Hepatocyte (in vitro differentiated cells): ENCODE measurements around the gene TMEM92.

ENCODE experiments used
- EZH2 ChIP-seq: fragments of 200-600 bp; sonication (generic); IDR thresholded peaks from 2 replicates; pipeline ENCODE4 v1.6.1; 2016; ENCODE audit warnings: antibody characterized with exemption, mild to moderate bottlenecking, borderline replicate concordance
- EZH2phosphoT487 ChIP-seq: fragments of 200-600 bp; sonication (generic); IDR thresholded peaks from one replicate; pipeline ENCODE4 v1.6.1; 2018; ENCODE audit warnings: antibody characterized with exemption, mild to moderate bottlenecking, low read depth, moderate library complexity; ENCODE audit not compliant: unreplicated experiment, severe bottlenecking
- TF ChIP-seq, protein P1 (sequence below): fragments of 200-600 bp; sonication (generic); IDR thresholded peaks from 2 replicates; pipeline ENCODE4 v1.5.1; 2016; ENCODE audit warnings: antibody characterized with exemption, mild to moderate bottlenecking; ENCODE audit not compliant: poor library complexity

DNA sequence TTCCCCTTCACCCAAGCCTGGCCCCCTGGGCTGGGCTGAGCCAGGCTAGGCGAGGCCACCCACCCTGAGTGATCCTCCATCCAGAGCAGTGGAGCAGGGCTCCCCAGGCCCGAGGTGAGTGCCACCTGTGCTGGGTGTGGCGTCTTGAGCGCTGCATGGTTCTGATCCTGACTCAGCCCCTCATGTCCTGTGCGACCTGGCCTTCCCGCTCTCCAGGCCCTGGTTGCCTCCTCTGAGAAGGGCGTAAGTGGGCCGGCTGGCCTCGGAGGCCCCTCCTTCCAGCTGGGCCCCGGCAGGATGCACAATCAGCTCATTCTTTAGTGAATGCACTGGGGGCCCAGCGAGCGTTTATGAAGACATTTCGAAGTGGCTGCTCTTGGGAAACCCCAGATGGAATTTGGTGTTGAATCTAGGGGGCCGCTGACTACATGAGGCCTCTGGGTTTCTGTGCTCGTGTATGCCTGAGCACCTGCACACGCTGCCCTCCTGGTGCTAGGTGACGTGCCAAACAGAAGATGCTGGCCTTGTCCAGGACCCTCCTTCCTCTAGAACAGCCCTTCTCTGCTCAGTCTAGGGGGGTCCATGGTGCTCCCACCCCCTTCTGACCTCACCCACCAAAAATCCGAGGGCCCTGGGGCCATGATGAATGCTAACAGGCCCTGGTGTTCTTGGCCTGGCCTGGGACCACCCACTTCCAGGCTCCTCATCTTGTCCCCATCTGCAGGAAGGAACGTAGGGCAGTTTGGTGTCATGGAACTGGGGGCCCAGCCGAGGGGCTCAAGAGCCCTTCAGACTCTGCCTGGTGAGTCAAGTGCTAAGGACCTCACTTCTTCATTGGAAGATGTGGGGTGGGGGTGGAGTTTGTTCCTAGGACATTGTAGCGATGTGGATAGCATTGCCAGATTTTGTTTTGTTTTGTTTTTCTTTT, 3.6 kb upstream of the TMEM92 start:
- TF ChIP-seq, protein P1, sequence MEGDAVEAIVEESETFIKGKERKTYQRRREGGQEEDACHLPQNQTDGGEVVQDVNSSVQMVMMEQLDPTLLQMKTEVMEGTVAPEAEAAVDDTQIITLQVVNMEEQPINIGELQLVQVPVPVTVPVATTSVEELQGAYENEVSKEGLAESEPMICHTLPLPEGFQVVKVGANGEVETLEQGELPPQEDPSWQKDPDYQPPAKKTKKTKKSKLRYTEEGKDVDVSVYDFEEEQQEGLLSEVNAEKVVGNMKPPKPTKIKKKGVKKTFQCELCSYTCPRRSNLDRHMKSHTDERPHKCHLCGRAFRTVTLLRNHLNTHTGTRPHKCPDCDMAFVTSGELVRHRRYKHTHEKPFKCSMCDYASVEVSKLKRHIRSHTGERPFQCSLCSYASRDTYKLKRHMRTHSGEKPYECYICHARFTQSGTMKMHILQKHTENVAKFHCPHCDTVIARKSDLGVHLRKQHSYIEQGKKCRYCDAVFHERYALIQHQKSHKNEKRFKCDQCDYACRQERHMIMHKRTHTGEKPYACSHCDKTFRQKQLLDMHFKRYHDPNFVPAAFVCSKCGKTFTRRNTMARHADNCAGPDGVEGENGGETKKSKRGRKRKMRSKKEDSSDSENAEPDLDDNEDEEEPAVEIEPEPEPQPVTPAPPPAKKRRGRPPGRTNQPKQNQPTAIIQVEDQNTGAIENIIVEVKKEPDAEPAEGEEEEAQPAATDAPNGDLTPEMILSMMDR, result no peak
- TF ChIP-seq EZH2phosphoT487, result no peak
- no peak for TF ChIP-seq EZH2
